Activated T-cell treated with anti-CD3 and anti-CD28 coated beads for 4 hours (primary cell): Measurements from ENCODE around the gene MMP23B.
"Not testable (repeated sequence)": the region's sequence is repeated elsewhere in the genome, so short reads cannot be mapped to it uniquely, and the experiment has no call there.

Source experiments
- DNase-seq: peaks from one replicate; pipeline ENCODE4 v3.0.0-alpha.2; 2020

The MMP23B gene

DNA sequence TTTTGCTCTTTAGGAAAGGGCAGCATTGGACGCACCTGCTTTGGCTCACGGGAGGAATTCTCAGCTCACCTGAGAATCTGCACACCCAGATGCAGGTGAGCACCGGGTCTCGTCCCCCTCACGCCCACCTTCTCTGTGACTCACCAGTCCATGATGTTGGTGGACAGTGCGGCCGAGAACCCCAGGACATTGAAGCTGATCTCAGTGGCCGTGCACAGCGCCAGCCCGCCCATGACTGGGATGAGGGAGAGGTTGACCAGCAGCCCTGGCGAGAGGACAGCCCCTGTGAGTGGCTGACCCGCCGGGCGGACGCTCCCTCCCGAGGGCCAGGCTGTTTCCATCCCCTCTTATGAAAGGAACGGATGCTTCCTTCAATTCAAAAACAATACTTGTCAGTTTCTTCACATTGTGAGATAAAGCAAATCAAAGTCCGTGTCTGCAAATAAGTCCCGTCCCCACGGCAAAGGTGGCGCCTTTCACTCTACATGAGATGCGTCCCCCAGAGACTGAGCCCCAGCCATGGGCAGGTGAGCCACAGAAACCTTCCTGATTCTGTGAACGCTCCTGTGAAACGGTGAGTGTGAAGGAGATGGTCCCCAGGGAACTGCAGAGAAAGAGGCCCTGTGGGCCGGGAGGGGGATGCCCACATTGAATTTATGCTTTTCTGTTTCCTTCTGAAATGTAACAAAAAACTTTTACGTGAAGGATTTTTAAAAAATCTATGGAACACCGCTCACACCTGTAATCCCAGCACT, 39.6 kb downstream of the MMP23B start:
- no peak for DNase-seq

DNA sequence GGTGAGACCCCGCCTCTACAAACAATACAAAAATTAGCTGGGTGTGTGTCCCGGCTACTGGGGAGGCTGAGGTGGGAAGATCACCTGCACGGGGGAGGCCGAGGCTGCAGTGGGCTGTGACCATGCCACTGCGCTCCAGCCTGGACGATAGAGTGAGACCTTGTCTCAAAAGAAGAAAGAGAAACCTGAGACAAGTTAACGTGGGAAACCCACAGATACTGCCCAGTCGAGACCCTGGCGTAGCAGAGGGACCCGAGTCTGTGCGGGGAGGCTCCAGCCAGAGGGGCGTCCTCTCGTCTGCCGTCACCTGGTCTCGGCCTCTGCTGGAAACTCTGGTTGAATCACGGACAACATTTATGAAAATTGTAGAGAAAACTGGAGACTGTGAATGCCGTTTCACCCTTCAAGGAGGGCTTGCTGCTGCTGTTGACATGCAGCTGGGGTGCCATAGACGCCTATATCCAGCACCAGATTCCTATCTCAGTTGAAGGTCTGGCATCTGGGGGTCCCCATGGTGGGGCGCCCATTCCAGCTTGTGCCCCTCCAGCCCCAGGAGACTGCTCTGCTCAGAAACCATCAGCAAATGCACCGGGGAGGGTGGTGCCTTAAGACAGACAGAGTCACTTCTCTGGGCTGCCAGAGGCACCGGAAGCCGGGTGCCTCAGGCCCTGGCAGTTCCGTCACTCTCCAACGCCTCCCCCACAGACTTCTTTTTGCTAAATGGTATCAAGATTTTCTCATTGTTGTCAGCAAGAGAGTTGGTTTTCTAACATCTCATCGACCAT, 40.4 kb downstream of the MMP23B start:
- no peak for DNase-seq

DNA sequence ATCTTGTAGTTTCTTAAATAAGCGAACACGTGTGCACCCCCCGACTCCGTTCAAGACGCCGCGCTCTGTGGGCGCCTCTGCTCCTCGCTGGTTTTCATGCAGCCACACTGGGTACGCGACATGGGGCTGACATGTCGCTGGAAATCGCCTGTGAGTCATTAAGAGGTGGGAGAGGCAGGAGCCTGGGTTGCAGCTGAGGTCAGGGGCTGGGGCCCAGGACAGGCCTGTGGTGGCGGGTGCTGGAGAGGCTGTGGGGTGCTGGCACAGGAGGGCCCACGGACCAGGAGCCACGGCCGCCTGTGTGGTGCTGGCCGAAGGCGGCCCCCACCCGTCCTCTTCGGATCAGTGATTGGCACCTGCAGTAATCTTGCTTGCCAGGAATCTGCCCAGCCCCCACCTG, 42.8 kb downstream of the MMP23B start:
- not testable (repeated sequence) for DNase-seq

DNA sequence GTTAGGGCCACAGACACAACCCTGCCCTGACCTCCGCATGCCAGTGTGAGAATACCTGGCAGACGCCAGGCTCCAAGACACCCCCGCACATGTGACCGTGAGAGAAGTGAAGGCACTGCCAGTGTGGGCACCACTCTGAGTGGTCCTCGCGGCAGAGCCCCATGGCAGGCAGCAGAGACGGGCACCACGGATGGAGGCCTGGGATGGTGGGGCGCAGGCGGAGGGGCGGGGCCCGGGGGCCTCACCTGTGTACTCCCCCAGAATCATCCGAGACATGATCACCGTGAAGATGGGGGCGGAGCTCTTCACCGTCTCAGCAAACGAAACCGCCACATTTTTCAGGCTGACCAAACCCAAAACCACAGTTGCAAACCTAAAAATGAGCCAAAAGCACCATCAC, 43.2 kb downstream of the MMP23B start:
- not testable (repeated sequence) for DNase-seq

DNA sequence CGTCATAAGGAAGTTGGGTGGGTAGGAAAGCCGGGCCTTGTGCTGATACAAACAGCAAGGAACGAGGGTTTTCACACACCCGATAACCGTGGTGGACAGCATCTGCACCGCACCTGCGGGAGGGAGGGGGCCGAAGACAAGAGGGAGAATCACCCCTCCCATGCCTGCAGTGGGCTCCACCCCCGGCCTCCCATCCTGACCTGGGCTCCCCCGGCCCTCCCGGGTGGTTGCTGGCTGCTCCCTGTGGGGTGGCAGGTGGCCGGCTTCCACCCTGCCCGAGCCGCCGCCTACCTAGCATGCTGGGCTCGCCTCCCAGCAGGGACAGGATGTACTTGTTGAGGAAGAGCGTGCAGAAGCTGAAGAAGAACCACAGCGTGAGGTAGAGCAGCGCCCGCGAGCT, 44.1 kb downstream of the MMP23B start:
- DNase-seq, result not testable (repeated sequence)

DNA sequence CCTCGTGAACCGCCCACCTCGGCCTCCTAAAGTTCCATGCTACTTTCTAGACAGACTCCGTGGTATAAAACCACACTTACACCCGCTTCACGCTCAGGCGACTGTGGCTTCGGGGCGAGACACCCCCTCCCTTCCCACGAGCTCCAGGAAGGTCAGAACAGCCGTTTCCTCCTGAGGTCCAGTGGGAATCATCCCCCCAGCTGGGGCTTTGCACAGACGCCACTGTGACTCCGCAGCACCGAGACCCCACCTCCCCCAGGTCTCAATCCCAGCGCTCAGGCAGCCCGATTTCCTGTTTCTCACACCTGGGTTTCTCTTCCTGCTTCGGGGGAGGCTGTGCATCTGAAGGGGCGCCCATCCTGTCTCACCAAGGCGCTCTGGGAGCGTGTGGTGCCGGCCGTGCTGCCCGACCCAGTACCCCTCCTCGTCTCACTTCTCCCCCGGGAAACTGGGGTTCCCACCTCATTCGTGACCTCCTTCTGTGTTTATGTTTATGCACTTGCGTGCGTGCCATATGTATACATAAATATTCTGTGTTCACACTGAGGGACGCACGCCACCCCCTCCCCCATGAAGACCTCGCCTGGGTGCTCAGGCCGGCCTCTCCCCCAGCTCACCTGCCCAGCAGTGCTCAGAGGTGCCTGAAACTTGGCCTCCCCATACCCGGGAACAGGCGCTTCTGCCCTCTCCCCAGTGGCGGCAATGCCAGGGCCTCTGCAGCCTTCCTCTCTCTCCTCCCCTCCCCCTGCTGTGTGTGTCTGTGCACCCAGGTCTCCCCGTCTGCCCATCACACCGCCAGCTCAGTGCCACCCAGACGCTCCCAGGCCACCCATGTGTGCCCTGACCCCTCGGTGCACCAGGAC, 46.0 kb downstream of the MMP23B start:
- DNase-seq, result peak; percentile 24

DNA sequence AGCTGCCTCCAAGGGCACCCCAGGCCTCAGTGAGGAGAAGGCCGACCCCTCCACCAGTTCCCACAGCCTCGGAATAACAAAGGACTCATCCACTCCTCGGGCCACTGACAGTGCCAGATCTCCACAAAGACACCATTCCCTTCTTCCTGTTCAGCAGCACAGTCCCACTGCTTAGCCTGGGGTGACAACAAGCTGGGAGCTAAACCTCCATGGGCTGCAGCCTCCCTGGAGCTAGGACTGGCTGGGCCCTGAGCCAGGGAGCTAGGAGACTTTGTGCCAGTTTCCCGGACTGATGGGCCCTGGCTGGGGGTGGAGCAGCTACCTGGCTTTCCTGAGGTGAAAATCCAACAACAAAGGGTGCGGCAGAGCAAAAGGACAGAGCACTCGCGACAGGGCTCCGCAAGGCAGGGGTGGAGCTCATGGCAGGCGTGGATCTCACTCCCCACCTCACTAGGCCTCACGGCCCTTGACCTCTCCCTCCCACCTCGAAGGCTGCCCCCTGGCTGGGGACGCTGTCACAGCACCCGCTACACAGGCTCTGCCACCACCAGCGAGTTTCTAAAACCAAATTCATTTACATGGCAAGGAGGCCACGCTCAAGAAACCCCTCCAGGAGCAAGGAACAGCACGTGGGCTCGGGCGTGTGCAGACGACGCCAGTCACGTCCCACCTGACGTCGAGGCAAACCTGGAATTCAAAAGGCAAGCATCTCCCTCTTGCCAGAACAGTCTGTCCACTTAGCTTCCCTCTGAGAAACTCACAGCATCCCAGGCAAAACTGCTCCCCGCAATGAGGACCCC, 46.8 kb downstream of the MMP23B start:
- peak; percentile 35 for DNase-seq

DNA sequence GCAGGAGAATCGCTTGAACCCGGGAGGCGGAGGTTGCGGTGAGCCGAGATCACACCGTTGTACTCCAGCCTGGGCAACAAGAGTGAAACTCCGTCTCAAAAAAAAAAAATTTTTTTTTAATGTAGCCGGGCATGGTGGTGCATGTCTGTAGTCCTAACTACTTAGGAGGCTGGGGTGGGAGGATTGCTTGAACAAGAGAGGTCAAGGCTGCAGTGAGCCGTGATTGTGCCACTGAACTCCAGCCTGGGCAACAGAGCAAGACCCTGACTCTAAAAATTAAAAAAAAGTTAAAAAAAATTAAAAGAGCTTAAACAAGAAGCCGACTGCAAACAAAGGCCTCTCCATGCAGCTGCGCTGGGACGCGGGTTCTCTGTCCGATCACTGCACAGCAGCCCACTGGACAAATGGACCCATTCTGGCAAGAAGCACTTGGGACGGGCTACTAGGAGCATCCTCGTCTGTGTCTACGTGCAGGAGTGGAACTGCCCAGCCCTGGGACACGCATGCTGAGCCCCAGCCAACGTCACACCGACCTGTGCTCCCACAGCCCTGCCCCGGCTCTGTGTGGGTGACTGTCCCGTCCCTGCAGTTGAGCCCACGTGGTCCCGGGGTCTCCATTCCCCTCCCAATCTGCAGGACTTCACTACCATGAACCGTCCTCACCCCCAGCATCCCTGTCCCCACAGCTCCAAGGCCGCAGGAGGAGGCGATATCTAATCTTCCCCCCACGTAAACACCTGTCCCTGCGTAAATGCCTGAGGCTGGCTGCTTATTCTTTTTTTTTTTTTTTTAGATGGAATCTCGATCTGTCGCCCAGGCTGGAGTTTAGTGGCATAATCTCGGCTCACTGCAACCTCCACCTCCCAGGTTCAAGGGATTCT, 48.3 kb downstream of the MMP23B start:
- no peak for DNase-seq

DNA sequence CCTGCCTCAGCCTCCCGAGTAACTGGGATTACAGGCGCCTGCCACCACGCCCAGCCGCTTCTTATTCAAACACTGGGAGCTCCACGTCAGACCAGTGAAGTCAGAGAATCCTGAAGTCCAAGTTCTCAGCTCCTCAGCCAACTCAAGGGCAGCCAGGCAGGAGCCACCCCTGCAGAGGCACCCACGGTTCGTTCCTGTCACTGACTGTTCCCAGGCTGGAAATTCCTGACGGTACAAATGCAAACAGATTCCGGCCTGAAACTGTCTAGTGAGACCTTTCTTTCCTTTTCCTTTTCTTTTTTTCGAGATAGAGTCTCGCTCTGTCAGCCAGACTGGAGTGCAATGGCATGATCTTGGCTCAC, 48.9 kb downstream of the MMP23B start:
- no peak for DNase-seq

DNA sequence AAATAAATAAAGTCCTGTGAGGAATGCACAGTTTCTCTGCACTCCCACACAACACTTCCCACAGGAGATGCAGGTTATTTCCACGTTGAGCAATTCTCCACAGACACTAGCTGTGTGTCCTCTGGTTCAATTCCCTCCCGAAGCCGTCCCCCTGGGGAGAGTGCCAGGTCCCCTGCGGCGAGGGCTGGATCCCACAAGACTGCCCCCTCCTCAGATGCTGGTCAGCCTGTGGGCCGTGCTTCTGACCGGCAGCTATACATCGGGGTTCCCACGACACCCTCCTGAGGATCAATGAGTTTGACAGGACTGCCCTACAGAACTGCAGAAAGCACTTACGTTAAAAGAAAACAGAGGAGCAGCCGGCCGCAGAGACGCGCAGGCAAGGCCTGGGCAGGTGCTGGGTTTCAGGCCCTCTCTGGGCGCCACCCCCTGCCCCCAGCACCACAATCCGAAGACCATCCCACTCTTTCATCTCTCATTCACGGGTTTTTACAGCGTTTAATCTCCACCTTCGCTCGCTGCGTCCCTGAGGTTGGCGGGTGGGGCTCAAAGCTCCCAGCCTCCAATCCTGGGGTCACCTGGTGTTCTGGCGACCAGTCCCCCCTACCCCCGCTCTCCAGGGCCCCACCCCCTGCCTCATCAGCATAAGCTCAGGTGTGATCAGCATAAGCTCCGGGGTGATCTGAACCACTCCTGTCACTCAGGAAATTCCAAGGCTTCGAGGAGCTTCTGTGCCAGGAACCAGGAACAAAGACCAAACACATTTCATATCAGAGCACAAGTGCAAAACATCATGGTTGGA, 51.3 kb downstream of the MMP23B start:
- DNase-seq, result no peak
